Stomach (tissue), 9 donors: ENCODE data around the gene SERPINE1. TPM values are rescaled to one million over a fixed set of nuclear protein-coding genes. Genes with fewer than 3 reads are reported as not detected.
"Not testable (repeated sequence)": the region's sequence is repeated elsewhere in the genome, so short reads cannot be mapped to it uniquely, and the experiment has no call there.

Source experiments
- DNase-seq, 2 donors: peaks; one replicate each; pipeline versions ENCODE4 v3.0.0 to v3.0.0-alpha.2; 2013 to 2019
- H3K27ac ChIP-seq, 5 donors: fragments of 200-600 bp in 4 of 5; sonication (generic) in 4 of 5; one replicate each; pipeline ENCODE4 v1.5.1; 2013 to 2019; ENCODE audit warnings: mild to moderate bottlenecking in 1 of 5, moderate library complexity in 1 of 5
- H3K27me3 ChIP-seq, 3 donors: fragments of 200-600 bp; sonication (generic); one replicate each; pipeline ENCODE4 v1.5.1; 2017 to 2019; ENCODE audit warnings: mixed run types in 1 of 3
- H3K36me3 ChIP-seq, 4 donors: fragments of 200-600 bp; sonication (generic); 1 replicate in 3 of 4; 2 replicates in 1 of 4; pipeline ENCODE4 v1.5.1; 2016 to 2019
- H3K4me1 ChIP-seq, 4 donors: fragments of 200-600 bp; sonication (generic); one replicate each; pipeline ENCODE4 v1.5.1; 2016 to 2019
- H3K4me3 ChIP-seq, 4 donors: fragments of 200-600 bp; sonication (generic) in 3 of 4; one replicate each; pipeline ENCODE4 v1.5.1; 2016 to 2019; ENCODE audit warnings: mild to moderate bottlenecking in 1 of 4
- H3K9me3 ChIP-seq, 4 donors: fragments of 200-600 bp; sonication (generic); one replicate each; pipeline ENCODE4 v1.5.1; 2016 to 2019
- EP300 ChIP-seq: sonication (generic); formaldehyde crosslinking; IDR thresholded peaks from one replicate; pipeline ENCODE4 v1.6.1; 2017; ENCODE audit warnings: antibody characterized with exemption
- POLR2A ChIP-seq, 4 donors: fragments of 450-650 bp; IDR thresholded peaks; one replicate each; pipeline ENCODE4 v1.6.1; 2016; ENCODE audit warnings: antibody characterized with exemption in 4 of 4, control low read depth in 2 of 4, mild to moderate bottlenecking in 1 of 4, moderate library complexity in 1 of 4
- POLR2AphosphoS5 ChIP-seq, 3 donors: sonication (generic); formaldehyde crosslinking; IDR thresholded peaks; one replicate each; pipeline ENCODE4 v1.6.1; 2016; ENCODE audit warnings: antibody characterized with exemption in 3 of 3
- WGBS, 5 donors: extraction: QIAGEN DNeasy Blood & Tissue Kit in 3 of 5; methylation state at CpG; one replicate each; pipeline versions ENCODE4 v1.1.5 to v1.1.7; 2013 to 2018; 5-methylcytosine and 5-hydroxymethylcytosine counted together
- intact Hi-C: fragments of 100-400 bp; cut with DNase I; formaldehyde crosslinking; loops from one replicate; pipeline ENCODE4 v1.15.1; 2023; ENCODE audit warnings: low total_unique reads
- polyA plus RNA-seq, 3 donors: library from polyadenylated mRNA; stranded (reverse); fragments of 200-250 nt; gene quantifications; one replicate each; pipeline ENCODE4 v1.2.3, GENCODE V29; 2013
- total RNA-seq, 5 donors: library from RNA; depleted of rRNA; stranded (reverse); fragments of >200 nt; gene quantifications; one replicate each; pipeline versions ENCODE4 v1.1.0 to v1.2.3, GENCODE V29; 2014 to 2016
- TF ChIP-seq, protein P1 (sequence below), 7 experiments: fragments of 450-650 bp in 4 of 7; fragments of 200-600 bp in 3 of 7; sonication (generic) in 3 of 7; IDR thresholded peaks; one replicate each; pipeline ENCODE4 v1.5.1; 2016 to 2019; ENCODE audit warnings: antibody characterized with exemption in 7 of 7, control low read depth in 2 of 7, mild to moderate bottlenecking in 1 of 7
- donor health status: healthy with polysubstance abuse.
- donor health status: Bipolar disorder and iron deficiency.
- donor health status: healthy.

SERPINE1 gene
- total and polyA plus RNA-seq, 8 donors: 0.58 to 25.0 (median 6.3) TPM

- DNase-seq: peak; percentile 86 to 90
- intact Hi-C loops: no loop called here
- Histone ChIP-seq H3K27me3 (peaks cover 0 to 8% (median 0%) of the 10 kb centered on the region in 3 donors), H3K4me1 (peaks cover 13 to 30% (median 16%) of the 10 kb centered on the region in 4 donors), H3K4me3 (no peak overlapping the region), H3K27ac (peak overlapping the region; percentile 22 to 83 (median 79)), H3K9me3 (no peaks in the 10 kb centered on the region), H3K36me3 (no peaks in the 10 kb centered on the region)
- peak; percentile 71 for TF ChIP-seq EP300
- no peak for TF ChIP-seq POLR2A (IDR thresholded peaks at IDR 0.05)
- TF ChIP-seq POLR2AphosphoS5 (IDR thresholded peaks at IDR 0.05): peak; percentile 62 to 93 (median 70)
- 23 to 37% (median 29%) methylated on average over 19 to 26 of the region's 26 CpGs for WGBS, 5 donors
Measured at GRCh38 chr7:101099969-101100781, 26.7 kb upstream of the SERPINE1 start.

DNA sequence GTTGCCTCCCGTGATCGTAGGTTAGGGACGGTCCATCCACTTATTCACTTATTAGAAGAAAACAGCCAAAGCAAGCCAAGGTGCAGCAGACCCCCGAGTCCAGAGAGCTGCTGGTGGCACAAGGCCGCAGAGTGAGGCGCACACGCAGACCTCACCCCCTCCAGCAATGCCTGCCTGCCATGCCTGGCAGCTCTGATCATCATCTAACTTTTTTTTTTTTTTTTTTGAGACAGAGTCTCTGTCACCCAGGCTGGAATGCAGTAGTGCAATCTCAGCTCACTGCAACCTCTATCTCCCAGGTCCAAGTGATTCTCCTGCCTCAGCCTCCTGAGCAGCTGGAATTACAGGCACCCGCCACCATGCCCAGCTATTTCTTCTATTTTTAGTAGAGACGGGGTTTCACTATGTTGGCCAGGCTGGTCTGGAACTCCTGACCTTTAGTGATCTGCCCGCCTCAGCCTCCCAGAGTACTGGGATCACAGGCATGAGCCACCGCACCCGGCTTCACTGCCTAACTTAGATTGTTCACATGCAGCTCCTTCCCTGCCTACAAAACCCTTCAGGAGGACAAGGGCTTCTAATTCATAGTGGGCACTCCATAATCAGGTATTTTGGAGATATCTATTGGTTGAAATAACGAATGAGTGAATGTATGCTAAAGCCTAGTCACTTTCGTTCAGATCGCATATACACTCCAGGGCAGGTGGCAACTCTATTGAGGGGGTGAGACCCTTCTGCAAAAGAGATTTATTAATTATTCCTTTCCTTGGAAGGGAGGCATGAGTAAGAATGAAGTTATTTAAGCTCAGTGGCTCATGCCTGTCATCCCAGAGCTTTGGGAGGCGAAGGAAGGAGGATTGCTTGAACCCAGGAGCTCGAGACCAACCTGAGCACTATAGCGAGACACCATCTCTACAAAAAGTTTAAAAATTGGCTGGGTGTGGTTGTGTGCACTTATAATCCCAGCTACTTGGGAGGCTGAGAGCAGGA is 25.8 kb upstream of the SERPINE1 start:
- Histone ChIP-seq H3K4me1 (peaks cover 13 to 29% (median 16%) of the 10 kb centered on the region in 4 donors), H3K27me3 (peaks cover 0 to 15% (median 0%) of the 10 kb centered on the region in 3 donors), H3K27ac (peak overlapping the region in 4 of 5 donors; percentile 55 to 83 (median 79)), H3K4me3 (no peak overlapping the region), H3K9me3 (no peaks in the 10 kb centered on the region), H3K36me3 (no peaks in the 10 kb centered on the region)
- TF ChIP-seq, protein P1, sequence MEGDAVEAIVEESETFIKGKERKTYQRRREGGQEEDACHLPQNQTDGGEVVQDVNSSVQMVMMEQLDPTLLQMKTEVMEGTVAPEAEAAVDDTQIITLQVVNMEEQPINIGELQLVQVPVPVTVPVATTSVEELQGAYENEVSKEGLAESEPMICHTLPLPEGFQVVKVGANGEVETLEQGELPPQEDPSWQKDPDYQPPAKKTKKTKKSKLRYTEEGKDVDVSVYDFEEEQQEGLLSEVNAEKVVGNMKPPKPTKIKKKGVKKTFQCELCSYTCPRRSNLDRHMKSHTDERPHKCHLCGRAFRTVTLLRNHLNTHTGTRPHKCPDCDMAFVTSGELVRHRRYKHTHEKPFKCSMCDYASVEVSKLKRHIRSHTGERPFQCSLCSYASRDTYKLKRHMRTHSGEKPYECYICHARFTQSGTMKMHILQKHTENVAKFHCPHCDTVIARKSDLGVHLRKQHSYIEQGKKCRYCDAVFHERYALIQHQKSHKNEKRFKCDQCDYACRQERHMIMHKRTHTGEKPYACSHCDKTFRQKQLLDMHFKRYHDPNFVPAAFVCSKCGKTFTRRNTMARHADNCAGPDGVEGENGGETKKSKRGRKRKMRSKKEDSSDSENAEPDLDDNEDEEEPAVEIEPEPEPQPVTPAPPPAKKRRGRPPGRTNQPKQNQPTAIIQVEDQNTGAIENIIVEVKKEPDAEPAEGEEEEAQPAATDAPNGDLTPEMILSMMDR (IDR thresholded peaks at IDR 0.05): no peak
- DNase-seq: no peak
- 84 to 88% (median 87%) methylated on average over 18 of the region's 18 CpGs for WGBS, 5 donors
- intact Hi-C loops: no loop called here

GRCh38 chr7:101102026-101102425 is 24.9 kb upstream of the SERPINE1 start:
- intact Hi-C loops: no loop called here
- H3K27ac ChIP-seq: no peak overlapping the region
- H3K27me3 ChIP-seq: peaks cover 0 to 15% (median 0%) of the 10 kb centered on the region in 3 donors
- DNase-seq: no peak
- no peak overlapping the region for H3K4me3 ChIP-seq
- H3K4me1 ChIP-seq: peaks cover 13 to 29% (median 16%) of the 10 kb centered on the region in 4 donors
- TF ChIP-seq EP300: no peak
- TF ChIP-seq, protein P1 (IDR thresholded peaks at IDR 0.05): no peak
- no peak for TF ChIP-seq POLR2AphosphoS5 (IDR thresholded peaks at IDR 0.05)
- no peak for TF ChIP-seq POLR2A (IDR thresholded peaks at IDR 0.05)
- no peaks in the 10 kb centered on the region for H3K36me3 ChIP-seq
- H3K9me3 ChIP-seq: no peaks in the 10 kb centered on the region
- WGBS, 5 donors: 83 to 94% (median 91%) methylated on average over 6 of the region's 6 CpGs

GRCh38 chr7:101103701-101104100 is 23.2 kb upstream of the SERPINE1 start:
- 78 to 94% (median 86%) methylated on average over 6 to 10 of the region's 10 CpGs for WGBS, 5 donors
- H3K36me3 ChIP-seq, intact Hi-C loops, DNase-seq, H3K4me3 ChIP-seq, H3K9me3 ChIP-seq: not testable (repeated sequence)
- Histone ChIP-seq H3K27ac (peak overlapping the region in 2 of 5 donors; percentile 49 to 56), H3K27me3 (peaks cover 0 to 15% (median 0%) of the 10 kb centered on the region in 3 donors), H3K4me1 (peaks cover 13 to 29% (median 16%) of the 10 kb centered on the region in 4 donors)

DNA sequence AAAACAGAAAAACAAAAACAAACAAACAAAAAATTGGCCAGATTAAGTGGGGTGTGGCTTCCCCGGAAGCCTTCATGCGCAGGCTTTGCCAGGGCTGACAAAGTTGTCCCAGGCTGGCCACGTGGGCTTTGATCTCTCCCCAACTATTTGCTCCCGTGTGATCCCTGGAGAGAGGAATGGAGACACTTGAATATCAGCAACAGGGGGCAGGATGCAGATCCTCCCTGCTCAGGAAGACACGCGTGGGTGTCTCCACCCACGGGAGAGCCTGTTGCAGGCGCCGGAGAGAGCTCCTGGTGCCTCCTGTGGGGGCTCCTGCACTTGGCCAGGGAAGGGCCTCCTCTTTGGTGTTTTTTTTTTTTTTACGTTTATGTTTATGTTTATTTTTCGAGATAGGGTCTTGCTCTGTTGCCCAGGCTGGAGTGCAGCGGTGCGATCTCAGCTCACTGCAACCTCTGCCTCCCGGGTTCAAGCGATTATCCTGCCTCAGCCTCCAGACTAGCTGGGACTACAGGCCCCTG is 22.7 kb upstream of the SERPINE1 start:
- Histone ChIP-seq H3K36me3 (no peaks in the 10 kb centered on the region), H3K4me3 (no peak overlapping the region), H3K27ac (no peak overlapping the region), H3K9me3 (no peaks in the 10 kb centered on the region), H3K4me1 (peaks cover 11 to 25% (median 14%) of the 10 kb centered on the region in 4 donors), H3K27me3 (peaks cover 0 to 15% (median 0%) of the 10 kb centered on the region in 3 donors)
- DNase-seq: no peak
- intact Hi-C loops: no loop called here
- WGBS, 5 donors: 60 to 72% (median 70%) methylated on average over 15 of the region's 15 CpGs
- no peak for TF ChIP-seq POLR2A (IDR thresholded peaks at IDR 0.05)
- TF ChIP-seq, protein P1 (IDR thresholded peaks at IDR 0.05): no peak
- no peak for TF ChIP-seq POLR2AphosphoS5 (IDR thresholded peaks at IDR 0.05)
- TF ChIP-seq EP300: no peak
